ENCODE results near the gene ADAMTS6.
A peak's percentile ranks its signal among the peaks of the same experiment; 100 is the strongest.

The ADAMTS6 gene

GRCh38 chr5:65412842-65413241 lies 68.9 kb downstream of the ADAMTS6 start:
- TF ChIP-seq ZBTB7A (IDR thresholded peaks at IDR 0.05; ENCODE audit: low read depth) = no peak
- TF ChIP-seq MAX (IDR thresholded peaks at IDR 0.05) = no peak
- TF ChIP-seq TEAD4 (IDR thresholded peaks at IDR 0.05) = no peak
- no peak for TF ChIP-seq FOXM1 (IDR thresholded peaks at IDR 0.05; ENCODE audit: borderline replicate concordance, low read depth)
- TF ChIP-seq EGR1 (IDR thresholded peaks at IDR 0.05) = no peak
- TF ChIP-seq USF1 (IDR thresholded peaks at IDR 0.05) = no peak
- no peak for TF ChIP-seq TCF12 (IDR thresholded peaks at IDR 0.05; ENCODE audit: low read depth)
- no peak for TF ChIP-seq TAF1 (IDR thresholded peaks at IDR 0.05; ENCODE audit: low read depth)
- TF ChIP-seq REST (IDR thresholded peaks at IDR 0.05; ENCODE audit: low read depth) = no peak
- TF ChIP-seq CEBPB (IDR thresholded peaks at IDR 0.05) = no peak
- no peak for TF ChIP-seq CREB1 (IDR thresholded peaks at IDR 0.05; ENCODE audit: low read depth)
- TF ChIP-seq NFIC (IDR thresholded peaks at IDR 0.05) = no peak
- no peak for TF ChIP-seq RAD21 (IDR thresholded peaks at IDR 0.05; ENCODE audit: low read depth)
- no peak for TF ChIP-seq YY1 (IDR thresholded peaks at IDR 0.05; ENCODE audit: low read depth)

GRCh38 chr5:65411356-65411755 lies 70.4 kb downstream of the ADAMTS6 start:
- TF ChIP-seq MAX (IDR thresholded peaks at IDR 0.05) (no peak), REST (IDR thresholded peaks at IDR 0.05; ENCODE audit: low read depth) (no peak), CREB1 (IDR thresholded peaks at IDR 0.05; ENCODE audit: low read depth) (no peak), TCF12 (IDR thresholded peaks at IDR 0.05; ENCODE audit: low read depth) (no peak), ZBTB7A (IDR thresholded peaks at IDR 0.05; ENCODE audit: low read depth) (no peak), TEAD4 (IDR thresholded peaks at IDR 0.05) (no peak), USF1 (IDR thresholded peaks at IDR 0.05) (no peak), EP300 (IDR thresholded peaks at IDR 0.05; ENCODE audit: borderline replicate concordance) (no peak), RAD21 (IDR thresholded peaks at IDR 0.05; ENCODE audit: low read depth) (no peak), FOXM1 (IDR thresholded peaks at IDR 0.05; ENCODE audit: borderline replicate concordance, low read depth) (no peak), YY1 (IDR thresholded peaks at IDR 0.05; ENCODE audit: low read depth) (no peak), NFIC (IDR thresholded peaks at IDR 0.05) (no peak), EGR1 (IDR thresholded peaks at IDR 0.05) (no peak), CEBPB (IDR thresholded peaks at IDR 0.05) (no peak), TAF1 (IDR thresholded peaks at IDR 0.05; ENCODE audit: low read depth) (no peak)

- TF ChIP-seq YY1 (IDR thresholded peaks at IDR 0.05; ENCODE audit: low read depth) (no peak), TCF12 (IDR thresholded peaks at IDR 0.05; ENCODE audit: low read depth) (no peak), RAD21 (IDR thresholded peaks at IDR 0.05; ENCODE audit: low read depth) (no peak), ZBTB7A (IDR thresholded peaks at IDR 0.05; ENCODE audit: low read depth) (no peak), EGR1 (IDR thresholded peaks at IDR 0.05) (no peak), USF1 (IDR thresholded peaks at IDR 0.05) (no peak), CREB1 (IDR thresholded peaks at IDR 0.05; ENCODE audit: low read depth) (no peak), REST (IDR thresholded peaks at IDR 0.05; ENCODE audit: low read depth) (no peak), FOXM1 (IDR thresholded peaks at IDR 0.05; ENCODE audit: borderline replicate concordance, low read depth) (no peak), EP300 (IDR thresholded peaks at IDR 0.05; ENCODE audit: borderline replicate concordance) (peak; percentile 20; the same call in 1 of the 2 replicates), NFIC (IDR thresholded peaks at IDR 0.05) (peak; percentile 79), CEBPB (IDR thresholded peaks at IDR 0.05) (no peak)
Observed at GRCh38 chr5:65395526-65396155, 86.1 kb downstream of the ADAMTS6 start.

Measured in Ishikawa (cell line).